HepG2 (cell line): Measurements from ENCODE around the gene C1QTNF3. TPM values are rescaled to one million over a fixed set of nuclear protein-coding genes. Genes with fewer than 3 reads are reported as not detected.

Source experiments
- ATAC-seq: fragments of 200-7000 bp; cut with Tn5 transposase; 3 replicates; pipeline ENCODE4 v1.9.1; 2020; ENCODE audit warnings: mild to moderate bottlenecking, moderate library complexity
- BruUV-seq: library from RNA; stranded (reverse); fragments of 400-500 nt; replicated peaks from 2 replicates; lab custom pipeline; 2021; lab: Mats Ljungman, UMichigan
- CTCF ChIA-PET: fragments of 300-600 bp; formaldehyde crosslinking; extraction: SDS; loops from one replicate; lab custom pipeline; 2021; ENCODE audit warnings: low total read pairs, inconsistent platforms, low intra/inter-chr PET ratio; lab: Yijun Ruan, JAX
- POLR2A ChIA-PET: fragments of 350-600 bp; sonication (Branson Sonifier 250); formaldehyde crosslinking; loops from one replicate; lab custom pipeline; 2020; ENCODE audit warnings: antibody characterized with exemption, inconsistent platforms; lab: Yijun Ruan, JAX
- DNase-seq: peaks from one replicate; pipeline ENCODE4 v3.0.0-alpha.2; 2015; ENCODE audit warnings: low spot score
- FAIRE-seq: peaks from 3 replicates; lab custom pipeline; 2011; peaks lifted over from hg19 to GRCh38; lab: Jason Lieb, UNC
- H2AFZ ChIP-seq: one replicate; pipeline ENCODE4 v1.6.1; 2011; ENCODE audit warnings: low read length, inconsistent platforms
- H3K27ac ChIP-seq: fragments of 300-600 bp; 3 replicates; pipeline ENCODE4 v1.8.0; 2011; ENCODE audit warnings: mixed run types, mild to moderate bottlenecking, mixed read lengths, low read length, inconsistent platforms; ENCODE audit not compliant: insufficient read depth; ENCODE audit errors: extremely low read length
- H3K27me3 ChIP-seq, 2 experiments: fragments of 200-600 bp in 1 of 2; 2 replicates in 1 of 2; 3 replicates in 1 of 2; pipeline versions ENCODE4 v1.6.0 to v1.8.0; 2011; ENCODE audit warnings: low read length in 2 of 2, mild to moderate bottlenecking in 2 of 2, moderate library complexity in 2 of 2, inconsistent platforms in 1 of 2; ENCODE audit not compliant: insufficient read depth in 2 of 2, control insufficient read depth in 1 of 2
- H3K36me3 ChIP-seq, 2 experiments: fragments of 200-600 bp in 1 of 2; replicated peaks in 1 of 2; 2 replicates in 1 of 2; 3 replicates in 1 of 2; pipeline versions ENCODE4 v1.5.1 to v1.8.0; 2011; ENCODE audit warnings: low read length in 2 of 2, inconsistent platforms in 1 of 2; ENCODE audit not compliant: insufficient read depth in 2 of 2, control insufficient read depth in 1 of 2
- H3K4me1 ChIP-seq: 2 replicates; pipeline ENCODE4 v1.5.1; 2012; ENCODE audit warnings: low read length, inconsistent platforms; ENCODE audit not compliant: insufficient read depth
- H3K4me2 ChIP-seq: 2 replicates; pipeline ENCODE4 v1.6.0; 2011; ENCODE audit warnings: low read depth, low read length, inconsistent platforms
- H3K4me3 ChIP-seq, 3 experiments: fragments of 200-600 bp in 1 of 3; sonication (generic), shearing (Covaris generic) in 1 of 3; replicated peaks in 1 of 3; 2 replicates each; pipeline ENCODE4 v1.5.1; 2011 to 2016; ENCODE audit warnings: low read length in 3 of 3, inconsistent platforms in 2 of 3, low read depth in 2 of 3, mild to moderate bottlenecking in 2 of 3, control low read depth in 1 of 3, mixed read lengths in 1 of 3; ENCODE audit not compliant: insufficient read depth in 1 of 3
- H3K79me2 ChIP-seq: one replicate; pipeline ENCODE4 v1.6.1; 2011; ENCODE audit warnings: low read length, inconsistent platforms; ENCODE audit not compliant: insufficient read depth
- H3K9ac ChIP-seq: 2 replicates; pipeline ENCODE4 v1.6.0; 2011; ENCODE audit warnings: mild to moderate bottlenecking, low read depth, low read length, inconsistent platforms; ENCODE audit not compliant: insufficient read depth
- H3K9me3 ChIP-seq: 2 replicates; pipeline ENCODE4 v1.5.1; 2012; ENCODE audit warnings: mild to moderate bottlenecking, low read length
- H4K20me1 ChIP-seq: 2 replicates; pipeline ENCODE4 v1.6.0; 2011; ENCODE audit warnings: inconsistent platforms, mild to moderate bottlenecking, low read length, moderate library complexity; ENCODE audit not compliant: insufficient read depth
- CBX2 ChIP-seq, 2 experiments: fragments of 200-600 bp in 1 of 2; sonication (generic); formaldehyde crosslinking in 1 of 2; IDR thresholded peaks; 2 replicates each; pipeline versions ENCODE4 v1.7.0 to v1.8.1; 2018 to 2022; ENCODE audit warnings: low read depth in 2 of 2, low read length in 1 of 2, mild to moderate bottlenecking in 1 of 2, missing genetic modification reagents in 1 of 2
- CENPX ChIP-seq: sonication (generic); formaldehyde crosslinking; IDR thresholded peaks from 2 replicates; pipeline ENCODE4 v1.9.0; 2021; ENCODE audit warnings: mild to moderate bottlenecking, missing genetic modification reagents, moderate library complexity
- GATAD1 ChIP-seq: IDR thresholded peaks from 2 replicates; pipeline ENCODE4 v1.6.1; 2016; ENCODE audit warnings: missing genetic modification reagents, missing compliant biosample characterization
- HOXA7 ChIP-seq: sonication (generic); formaldehyde crosslinking; IDR thresholded peaks from 2 replicates; pipeline ENCODE4 v1.8.1; 2022; ENCODE audit warnings: mild to moderate bottlenecking, missing genetic modification reagents, moderate library complexity
- PHF20 ChIP-seq: sonication (generic); formaldehyde crosslinking; IDR thresholded peaks from 2 replicates; pipeline ENCODE4 v1.5.0; 2020; ENCODE audit warnings: mild to moderate bottlenecking, missing genetic modification reagents
- RBAK ChIP-seq: sonication (generic); formaldehyde crosslinking; IDR thresholded peaks from 2 replicates; pipeline ENCODE4 v1.5.1; 2020; ENCODE audit warnings: mild to moderate bottlenecking, missing genetic modification reagents
- TFAP4 ChIP-seq: sonication (generic); IDR thresholded peaks from 2 replicates; pipeline ENCODE4 v1.6.1; 2016; ENCODE audit warnings: low read depth, borderline replicate concordance
- ZBTB21 ChIP-seq: sonication (generic); formaldehyde crosslinking; IDR thresholded peaks from 2 replicates; pipeline ENCODE4 v1.4.0; 2020; ENCODE audit warnings: missing genetic modification reagents
- ZBTB37 ChIP-seq: sonication (generic); formaldehyde crosslinking; IDR thresholded peaks from 2 replicates; pipeline ENCODE4 v1.4.0; 2020; ENCODE audit warnings: mild to moderate bottlenecking, missing genetic modification reagents
- ZNF101 ChIP-seq: sonication (generic); formaldehyde crosslinking; IDR thresholded peaks from 2 replicates; pipeline ENCODE4 v1.4.0; 2020; ENCODE audit warnings: mild to moderate bottlenecking, low read depth, missing genetic modification reagents, borderline replicate concordance
- ZNF143 ChIP-seq: sonication (generic); formaldehyde crosslinking; IDR thresholded peaks from 2 replicates; pipeline ENCODE4 v1.4.0; 2020; ENCODE audit warnings: missing genetic modification reagents
- ZNF160 ChIP-seq: sonication (generic); formaldehyde crosslinking; IDR thresholded peaks from 2 replicates; pipeline ENCODE4 v1.8.0; 2022; ENCODE audit warnings: mild to moderate bottlenecking, inconsistent platforms, missing genetic modification reagents
- WGBS: methylation state at CpG from one replicate; pipeline ENCODE4 v1.1.6; 2017; ENCODE audit warnings: low lambda C conversion rate; 5-methylcytosine and 5-hydroxymethylcytosine counted together
- in situ Hi-C: cut with HindIII; loops from 2 replicates; pipeline ENCODE4 v1.10.0; 2017; ENCODE audit warnings: low pct_unique_long_range_greater_than_20kb; ENCODE audit not compliant: extremely low pct_ligation_motif_present
- intact Hi-C: fragments of 100-400 bp; cut with micrococcal nuclease; formaldehyde crosslinking; loops from one replicate; pipeline ENCODE4 v1.10.0; 2022; ENCODE audit not compliant: unreplicated experiment
- polyA plus RNA-seq, 8 experiments: library from polyadenylated mRNA; depleted of rRNA in 3 of 8; stranded (reverse) in 7 of 8; unstranded in 1 of 8; fragments of >200 nt; fragmentation: Illumina TruSeq in 4 of 8; extraction: Trizol in 4 of 8; gene quantifications; 2 replicates each; pipeline versions ENCODE4 v1.2.1 to v1.2.3, GENCODE V29; 2011 to 2016; ENCODE audit warnings: low read depth in 4 of 8, missing spikeins in 1 of 8, mixed read lengths in 1 of 8; ENCODE audit not compliant: insufficient read depth in 1 of 8
- total RNA-seq, 5 experiments: library from RNA; depleted of rRNA; stranded (reverse); fragments of >200 nt; fragmentation: Illumina TruSeq; extraction: Trizol; gene quantifications; 2 replicates each; pipeline ENCODE4 v1.2.3, GENCODE V29; 2016; ENCODE audit warnings: low read depth in 1 of 5
- TF ChIP-seq, protein P1 (sequence below): sonication (generic); formaldehyde crosslinking; IDR thresholded peaks from 2 replicates; pipeline ENCODE4 v1.8.0; 2023; ENCODE audit warnings: mild to moderate bottlenecking, missing genetic modification reagents

Gene C1QTNF3
- total and polyA plus RNA-seq, 2 of the 13 experiments (the other 11 are each of a cell fraction or from before 2014, with no cell fraction given), result 3.3 to 10.8 TPM

GRCh38 chr5:34058532-34058931 lies 15.5 kb upstream of the C1QTNF3 start:
- peaks cover 6% of the 10 kb centered on the region; the same call in 1 of the 2 replicates for H3K9me3 ChIP-seq
- no peak overlapping the region for H3K4me2 ChIP-seq
- WGBS, result 100% methylated on average over 2 of the region's 2 CpGs
- no peaks in the 10 kb centered on the region for H4K20me1 ChIP-seq
- H3K36me3 ChIP-seq, result peaks cover 2 to 5% of the 10 kb centered on the region in 2 experiments; a peak in 3 of 5 replicates
- H3K79me2 ChIP-seq, result no peaks in the 10 kb centered on the region
- H3K4me3 ChIP-seq, result no peak overlapping the region
- H3K4me1 ChIP-seq, result peaks cover 25% of the 10 kb centered on the region
- BruUV-seq, result no TSS peak
- no peak overlapping the region for H3K9ac ChIP-seq
- DNase-seq (no peak), FAIRE-seq (no peak), ATAC-seq (no peak)
- TF ChIP-seq PHF20 (CRISPR knock-in tag) (no peak), CBX2 (IDR thresholded peaks at IDR 0.05; ENCODE audit: low read depth, low read length) (no peak), CBX2 (CRISPR knock-in tag; IDR thresholded peaks at IDR 0.05; ENCODE audit: low read depth) (no peak), HOXA7 (CRISPR knock-in tag) (no peak), ZNF101 (CRISPR knock-in tag) (no peak), RBAK (CRISPR knock-in tag) (no peak), GATAD1 (CRISPR knock-in tag) (no peak), ZNF143 (CRISPR knock-in tag) (no peak), ZNF160 (CRISPR knock-in tag) (no peak), ZBTB21 (CRISPR knock-in tag) (no peak), CENPX (CRISPR knock-in tag) (no peak), TFAP4 (no peak), ZBTB37 (no peak)
- TF ChIP-seq, protein P1, sequence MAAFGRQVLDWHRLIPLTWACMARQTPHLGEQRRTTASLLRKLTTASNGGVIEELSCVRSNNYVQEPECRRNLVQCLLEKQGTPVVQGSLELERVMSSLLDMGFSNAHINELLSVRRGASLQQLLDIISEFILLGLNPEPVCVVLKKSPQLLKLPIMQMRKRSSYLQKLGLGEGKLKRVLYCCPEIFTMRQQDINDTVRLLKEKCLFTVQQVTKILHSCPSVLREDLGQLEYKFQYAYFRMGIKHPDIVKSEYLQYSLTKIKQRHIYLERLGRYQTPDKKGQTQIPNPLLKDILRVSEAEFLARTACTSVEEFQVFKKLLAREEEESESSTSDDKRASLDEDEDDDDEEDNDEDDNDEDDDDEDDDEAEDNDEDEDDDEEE, result no peak
- no peak overlapping the region for H3K27ac ChIP-seq
- intact Hi-C loops (no loop called here), in situ Hi-C loops (no loop called here)
- ChIA-PET POLR2A (no interaction called here), CTCF (no interaction called here)
- H2AFZ ChIP-seq, result no peak overlapping the region
- no peaks in the 10 kb centered on the region; a peak in 1 of 5 replicates for H3K27me3 ChIP-seq
